CD14-positive monocyte (primary cell): ENCODE results near the gene MIPEP. TPM values are rescaled to one million over a fixed set of nuclear protein-coding genes. Genes with fewer than 3 reads are reported as not detected.

Experiments
- DNase-seq, 3 donors: peaks; one replicate each; pipeline ENCODE4 v3.0.0-alpha.2; 2011 to 2022
- H2AFZ ChIP-seq: 2 replicates; pipeline ENCODE4 v1.6.0; 2012; ENCODE audit warnings: mild to moderate bottlenecking, low read depth, low read length, inconsistent platforms; ENCODE audit not compliant: insufficient read depth, poor library complexity, severe bottlenecking
- H3K27ac ChIP-seq, 2 donors: 1 replicate in 1 of 2; 2 replicates in 1 of 2; pipeline ENCODE4 v1.5.1; 2012 to 2013; ENCODE audit warnings: low read length in 2 of 2, control low read depth in 1 of 2, inconsistent platforms in 1 of 2, low read depth in 1 of 2, mild to moderate bottlenecking in 1 of 2
- H3K27me3 ChIP-seq, 2 donors: one replicate each; pipeline versions ENCODE4 v1.6.0 to v1.6.1; 2011 to 2013; ENCODE audit warnings: low read length in 2 of 2; ENCODE audit not compliant: control insufficient read depth in 2 of 2, insufficient read depth in 2 of 2
- H3K36me3 ChIP-seq, 2 donors: replicated peaks in 1 of 2; 1 replicate in 1 of 2; 2 replicates in 1 of 2; pipeline versions ENCODE4 v1.5.1 to v1.6.1; 2012 to 2013; ENCODE audit warnings: low read length in 2 of 2, control low read depth in 1 of 2, inconsistent platforms in 1 of 2, mild to moderate bottlenecking in 1 of 2; ENCODE audit not compliant: insufficient read depth in 2 of 2, control insufficient read depth in 1 of 2
- H3K4me1 ChIP-seq, 2 donors: 1 replicate in 1 of 2; 2 replicates in 1 of 2; pipeline versions ENCODE4 v1.5.1 to v1.6.1; 2012 to 2013; ENCODE audit warnings: low read length in 2 of 2, control low read depth in 1 of 2, inconsistent platforms in 1 of 2, mild to moderate bottlenecking in 1 of 2, moderate library complexity in 1 of 2; ENCODE audit not compliant: insufficient read depth in 2 of 2, control insufficient read depth in 1 of 2
- H3K4me2 ChIP-seq: replicated peaks from 2 replicates; pipeline ENCODE3; 2012; ENCODE audit warnings: low read length, moderate library complexity, mild to moderate bottlenecking; ENCODE audit not compliant: poor library complexity, severe bottlenecking; ENCODE audit errors: extremely low read depth
- H3K4me3 ChIP-seq, 3 experiments: fragments of 200-600 bp in 1 of 3; sonication (generic) in 1 of 3; replicated peaks in 1 of 3; 1 replicate in 2 of 3; 2 replicates in 1 of 3; pipeline ENCODE4 v1.5.1; 2011 to 2013; ENCODE audit warnings: low read length in 3 of 3, mild to moderate bottlenecking in 3 of 3, control low read depth in 2 of 3, low read depth in 2 of 3, inconsistent platforms in 1 of 3, moderate library complexity in 1 of 3
- H3K79me2 ChIP-seq: 2 replicates; pipeline ENCODE4 v1.6.0; 2012; ENCODE audit warnings: mild to moderate bottlenecking, control low read depth, inconsistent platforms, low read length, moderate library complexity; ENCODE audit not compliant: insufficient read depth
- H3K9ac ChIP-seq: 2 replicates; pipeline ENCODE4 v1.6.0; 2017; ENCODE audit warnings: low read length, mild to moderate bottlenecking; ENCODE audit not compliant: insufficient read depth, poor library complexity, severe bottlenecking
- H3K9me3 ChIP-seq, 2 donors: replicated peaks in 1 of 2; 1 replicate in 1 of 2; 2 replicates in 1 of 2; pipeline versions ENCODE4 v1.5.1 to v1.6.1; 2012 to 2013; ENCODE audit warnings: low read length in 2 of 2, control low read depth in 1 of 2; ENCODE audit not compliant: control insufficient read depth in 1 of 2, insufficient read depth in 1 of 2
- H4K20me1 ChIP-seq: 2 replicates; pipeline ENCODE4 v1.6.0; 2012; ENCODE audit warnings: mild to moderate bottlenecking, low read length, control low read depth, moderate library complexity; ENCODE audit not compliant: insufficient read depth
- H3K27ac Mint-ChIP-seq, 7 donors: one replicate each; pipeline ENCODE4 v1.8.0; 2020; ENCODE audit warnings: mild to moderate bottlenecking in 7 of 7, mixed read lengths in 7 of 7, moderate library complexity in 6 of 7, inconsistent platforms in 2 of 7
- H3K27me3 Mint-ChIP-seq, 3 donors: one replicate each; pipeline ENCODE4 v1.8.0; 2021 to 2022; ENCODE audit warnings: low read depth in 3 of 3, mild to moderate bottlenecking in 3 of 3, mixed read lengths in 3 of 3, moderate library complexity in 3 of 3, inconsistent platforms in 1 of 3
- H3K36me3 Mint-ChIP-seq, 2 donors: one replicate each; pipeline ENCODE4 v1.8.0; 2020; ENCODE audit warnings: mixed read lengths in 2 of 2, inconsistent platforms in 1 of 2, mild to moderate bottlenecking in 1 of 2
- H3K4me1 Mint-ChIP-seq: one replicate; pipeline ENCODE4 v1.8.0; 2020; ENCODE audit warnings: mild to moderate bottlenecking, mixed read lengths
- H3K4me3 Mint-ChIP-seq, 2 donors: one replicate each; pipeline ENCODE4 v1.8.0; 2020; ENCODE audit warnings: mild to moderate bottlenecking in 2 of 2, mixed read lengths in 2 of 2, moderate library complexity in 1 of 2
- H3K9me3 Mint-ChIP-seq, 7 donors: one replicate each; pipeline ENCODE4 v1.8.0; 2020 to 2022; ENCODE audit warnings: mixed read lengths in 7 of 7, mild to moderate bottlenecking in 6 of 7, moderate library complexity in 6 of 7, inconsistent platforms in 2 of 7
- WGBS: methylation state at CpG from one replicate; pipeline ENCODE4 v1.1.5; 2013; ENCODE audit warnings: missing lambda C conversion rate; ENCODE audit not compliant: insufficient coverage; 5-methylcytosine and 5-hydroxymethylcytosine counted together
- intact Hi-C, 2 donors: fragments of 100-400 bp; cut with micrococcal nuclease; formaldehyde crosslinking; loops; one replicate each; pipeline versions ENCODE4 v1.15.0 to v1.15.1; 2023
- polyA minus RNA-seq: library from RNA; depleted of rRNA, polyadenylated mRNA; stranded (reverse); fragments of >200 nt; gene quantifications from 2 replicates; pipeline ENCODE4 v1.2.3, GENCODE V29; 2012
- polyA plus RNA-seq, 3 donors: library from polyadenylated mRNA; depleted of rRNA in 1 of 3; unstranded in 2 of 3; stranded (reverse) in 1 of 3; fragments of 300-500 nt in 2 of 3; fragments of >200 nt in 1 of 3; fragmentation: Illumina TruSeq in 2 of 3; gene quantifications; 1 replicate in 2 of 3; 2 replicates in 1 of 3; pipeline ENCODE4 v1.2.3, GENCODE V29; 2012 to 2021
- total RNA-seq, 12 experiments: library from RNA in 1 of 12; stranded (reverse) in 1 of 12; fragments of 120-200 nt in 1 of 12; gene quantifications; one replicate each; pipeline ENCODE4 v1.2.4 and lab custom pipeline; 2013 to 2026; ENCODE audit warnings: mixed read lengths in 6 of 12, inconsistent platforms in 1 of 12
- TF ChIP-seq, protein P1 (sequence below): fragments of 200-600 bp; IDR thresholded peaks from one replicate; pipeline ENCODE4 v1.8.0; 2022; ENCODE audit warnings: antibody characterized with exemption, mild to moderate bottlenecking

Gene MIPEP
- 4.5 TPM for total RNA-seq (2013)
- polyA plus RNA-seq (1 to 10 TPM; 1.2 to 9.9 (median 7.7) TPM), polyA minus RNA-seq (1.5 and 1.7 TPM in 2 replicates), total RNA-seq (lab: John Stamatoyannopoulos, UW) (0.25 to 4.7 (median 1.6) reads per million in 11 experiments)

DNA sequence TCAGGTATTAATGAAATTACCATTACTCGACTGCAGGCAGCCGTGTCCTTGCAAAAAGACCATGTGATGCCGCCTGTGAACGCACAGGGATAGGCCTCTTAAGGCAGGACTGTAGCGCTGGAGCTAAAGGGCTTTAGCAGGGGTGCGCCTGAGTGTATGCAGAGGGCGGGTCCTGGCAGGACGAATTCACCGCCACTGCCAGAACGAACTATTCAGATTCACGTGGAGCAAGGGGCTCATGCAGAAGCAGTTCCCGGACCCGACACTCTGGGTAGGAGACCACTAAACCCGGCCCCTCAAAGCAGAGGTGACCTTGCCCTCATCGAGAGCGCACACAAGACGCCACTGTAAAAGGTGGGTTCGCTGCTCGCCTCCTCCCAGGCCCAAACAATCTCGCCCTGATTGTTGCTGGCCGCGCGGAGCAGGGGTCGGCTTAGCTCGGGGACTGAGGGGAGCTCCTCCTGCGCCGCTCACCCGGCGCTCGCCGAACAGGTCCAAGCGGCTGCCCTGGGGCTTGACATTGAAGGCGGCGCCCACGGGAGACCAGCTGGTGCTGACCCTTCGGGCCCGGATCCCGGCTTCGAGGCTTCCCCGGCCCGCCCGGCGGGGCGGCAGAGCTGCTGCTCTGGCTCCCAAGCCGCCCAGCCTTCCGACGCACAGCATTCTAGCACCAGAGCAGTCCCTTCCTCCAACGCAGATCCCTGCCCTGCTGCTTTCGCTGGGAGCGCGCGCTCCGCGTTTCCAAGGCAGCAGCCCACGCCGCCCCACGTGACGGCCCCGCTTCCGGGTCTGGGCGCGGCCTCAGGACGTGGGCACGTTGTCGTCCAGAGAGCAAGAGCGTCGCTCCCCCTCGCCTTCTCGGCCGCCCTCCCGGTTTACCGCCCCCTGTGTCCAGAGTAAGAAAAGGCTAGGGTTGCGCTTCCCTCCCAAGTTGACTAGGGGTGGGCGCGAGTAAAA, at the start of gene MIPEP:
MIPEP (minus strand) TSS at position 743 of the 957 bp plus-strand sequence; CDS start at position 663, 80 bp downstream.
- H3K27ac ChIP-seq, result peak within 1 kb of the TSS; percentile 42 to 50
- H3K36me3 Mint-ChIP-seq, result peaks cover 3 to 6% of the 10 kb centered on the region in 2 donors
- H4K20me1 ChIP-seq, result no peaks in the 10 kb centered on the region
- TF ChIP-seq, protein P1, sequence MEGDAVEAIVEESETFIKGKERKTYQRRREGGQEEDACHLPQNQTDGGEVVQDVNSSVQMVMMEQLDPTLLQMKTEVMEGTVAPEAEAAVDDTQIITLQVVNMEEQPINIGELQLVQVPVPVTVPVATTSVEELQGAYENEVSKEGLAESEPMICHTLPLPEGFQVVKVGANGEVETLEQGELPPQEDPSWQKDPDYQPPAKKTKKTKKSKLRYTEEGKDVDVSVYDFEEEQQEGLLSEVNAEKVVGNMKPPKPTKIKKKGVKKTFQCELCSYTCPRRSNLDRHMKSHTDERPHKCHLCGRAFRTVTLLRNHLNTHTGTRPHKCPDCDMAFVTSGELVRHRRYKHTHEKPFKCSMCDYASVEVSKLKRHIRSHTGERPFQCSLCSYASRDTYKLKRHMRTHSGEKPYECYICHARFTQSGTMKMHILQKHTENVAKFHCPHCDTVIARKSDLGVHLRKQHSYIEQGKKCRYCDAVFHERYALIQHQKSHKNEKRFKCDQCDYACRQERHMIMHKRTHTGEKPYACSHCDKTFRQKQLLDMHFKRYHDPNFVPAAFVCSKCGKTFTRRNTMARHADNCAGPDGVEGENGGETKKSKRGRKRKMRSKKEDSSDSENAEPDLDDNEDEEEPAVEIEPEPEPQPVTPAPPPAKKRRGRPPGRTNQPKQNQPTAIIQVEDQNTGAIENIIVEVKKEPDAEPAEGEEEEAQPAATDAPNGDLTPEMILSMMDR, result peak; percentile 65
- peak; percentile 80 to 85 (median 82) for DNase-seq
- H3K4me1 ChIP-seq, result peaks cover 14 to 24% of the 10 kb centered on the region in 2 donors
- peak within 1 kb of the TSS; percentile 61 for H3K9ac ChIP-seq
- H3K9me3 ChIP-seq, result no peaks in the 10 kb centered on the region
- H3K27me3 ChIP-seq, result no peaks in the 10 kb centered on the region
- intact Hi-C loops, result loop anchor here in 1 of 2 donors (10.0 kb wide), 1 partner anchor 314 kb away; the partner anchor contains the start of gene TNFRSF19
- H3K9me3 Mint-ChIP-seq, result peaks cover 0 to 2% (median 0%) of the 10 kb centered on the region in 7 donors
- peaks cover 0 to 8% of the 10 kb centered on the region in 2 donors for H3K36me3 ChIP-seq
- peak within 1 kb of the TSS; percentile 83 to 91 for H3K4me3 Mint-ChIP-seq
- peaks cover 4% of the 10 kb centered on the region for H3K79me2 ChIP-seq
- H3K4me3 ChIP-seq, result peak within 1 kb of the TSS; percentile 68 to 92 (median 82)
- no peaks in the 10 kb centered on the region for H3K27me3 Mint-ChIP-seq
- peaks cover 20% of the 10 kb centered on the region for H3K4me1 Mint-ChIP-seq
- under 1% methylated on average over 71 of the region's 75 CpGs for WGBS
- peak within 1 kb of the TSS; percentile 93 for H2AFZ ChIP-seq
- H3K4me2 ChIP-seq, result peak within 1 kb of the TSS; percentile 86
- H3K27ac Mint-ChIP-seq, result peak within 1 kb of the TSS; percentile 2 to 87 (median 79)

DNA sequence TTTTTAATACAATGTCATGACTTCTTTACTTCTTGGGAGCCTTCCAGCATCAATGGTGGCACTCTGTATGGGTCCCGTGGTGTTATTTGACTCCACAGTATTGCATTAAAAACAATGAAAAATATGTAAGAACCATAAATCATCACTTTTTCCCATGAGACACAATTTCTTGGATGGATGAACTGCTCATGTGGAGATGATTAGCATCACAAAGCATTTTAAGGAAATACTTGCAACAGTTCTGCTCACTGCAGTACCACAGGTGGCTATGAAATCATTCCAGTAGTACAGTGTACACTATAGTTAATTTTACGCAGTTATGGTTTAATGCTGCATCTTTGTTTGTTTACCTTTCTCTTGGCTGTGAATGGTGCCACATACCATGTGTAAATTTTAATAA, 45.3 kb upstream of the MIPEP start:
- DNase-seq, result no peak
- no peaks in the 10 kb centered on the region for H3K79me2 ChIP-seq
- no peaks in the 10 kb centered on the region for H3K9me3 ChIP-seq
- Mint-ChIP-seq H3K9me3 (peaks cover 0 to 13% (median 7%) of the 10 kb centered on the region in 7 donors), H3K27me3 (peaks cover 0 to 16% (median 16%) of the 10 kb centered on the region in 3 donors), H3K4me3 (no peak overlapping the region), H3K4me1 (no peaks in the 10 kb centered on the region), H3K36me3 (no peaks in the 10 kb centered on the region), H3K27ac (no peak overlapping the region)
- H3K4me2 ChIP-seq, result no peak overlapping the region
- no peaks in the 10 kb centered on the region for H3K4me1 ChIP-seq
- no peaks in the 10 kb centered on the region for H4K20me1 ChIP-seq
- no peaks in the 10 kb centered on the region for H3K27me3 ChIP-seq
- H2AFZ ChIP-seq, result no peak overlapping the region
- H3K27ac ChIP-seq, result no peak overlapping the region
- TF ChIP-seq, protein P1, result no peak
- no peak overlapping the region for H3K4me3 ChIP-seq
- intact Hi-C loops, result no loop called here
- WGBS, result no CpG with 5 or more reads among the region's 2 CpGs
- no peaks in the 10 kb centered on the region for H3K36me3 ChIP-seq
- no peak overlapping the region for H3K9ac ChIP-seq
